ENCODE data around the gene XIRP1.
"Not testable (repeated sequence)": the region's sequence is repeated elsewhere in the genome, so short reads cannot be mapped to it uniquely, and the experiment has no call there.

Gene XIRP1

GRCh38 chr3:39186692-39187151, 5.7 kb downstream of the XIRP1 start:
- DNase-seq (ENCODE audit: low read depth, low spot score), result no peak

GRCh38 chr3:39185959-39186691, 6.3 kb downstream of the XIRP1 start:
- DNase-seq (ENCODE audit: low read depth, low spot score), result no peak

DNA sequence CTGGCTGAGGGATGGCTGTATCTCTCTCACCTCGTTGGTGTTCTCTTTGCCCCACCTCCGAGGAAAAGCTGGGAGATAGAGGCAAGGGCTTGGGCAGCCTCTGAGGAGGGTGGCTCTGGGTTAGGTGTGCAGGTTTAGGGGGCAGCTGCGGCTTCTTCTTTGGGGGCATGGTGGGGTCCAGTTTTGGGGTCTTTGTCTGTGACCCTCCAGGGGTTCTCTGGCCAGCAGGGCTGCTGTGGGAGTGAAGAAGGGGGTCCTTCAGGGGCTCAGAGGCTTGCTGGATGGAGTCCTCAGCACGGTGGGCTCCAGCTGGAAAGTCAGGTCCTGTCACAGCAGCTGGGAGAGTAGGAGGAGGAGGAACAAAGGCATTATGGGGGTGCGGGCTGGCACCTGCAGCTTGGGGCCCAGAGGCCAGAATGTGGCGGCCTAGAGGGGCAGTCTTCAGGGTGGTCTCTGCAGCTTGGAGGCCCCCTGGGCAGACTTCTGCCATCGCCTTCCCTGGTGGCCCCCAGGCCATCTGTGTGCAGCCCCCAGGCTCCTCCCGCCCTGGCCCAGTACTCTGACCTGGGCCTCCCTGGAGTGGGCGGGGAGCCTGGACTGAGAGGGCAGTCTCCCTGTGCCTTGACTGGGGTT, 7.0 kb downstream of the XIRP1 start:
- no peak for DNase-seq (ENCODE audit: low read depth, low spot score)

DNA sequence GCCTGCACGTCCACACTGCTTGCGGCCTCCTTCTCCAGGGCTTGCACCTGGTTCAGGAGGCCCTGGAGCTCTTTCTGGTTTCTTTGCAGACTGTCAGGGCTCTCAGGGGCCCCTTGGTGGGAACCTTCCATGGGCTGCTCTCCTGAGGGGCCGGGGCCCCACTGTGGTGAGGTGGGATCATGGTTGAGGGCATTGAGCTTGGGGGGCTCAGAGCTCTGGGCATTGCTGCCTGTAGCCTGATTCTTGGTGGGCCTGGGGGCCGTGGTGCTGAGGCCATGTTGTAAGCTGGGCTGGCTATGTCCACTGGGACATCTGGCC, 7.5 kb downstream of the XIRP1 start:
- DNase-seq (ENCODE audit: low read depth, low spot score), result no peak

DNA sequence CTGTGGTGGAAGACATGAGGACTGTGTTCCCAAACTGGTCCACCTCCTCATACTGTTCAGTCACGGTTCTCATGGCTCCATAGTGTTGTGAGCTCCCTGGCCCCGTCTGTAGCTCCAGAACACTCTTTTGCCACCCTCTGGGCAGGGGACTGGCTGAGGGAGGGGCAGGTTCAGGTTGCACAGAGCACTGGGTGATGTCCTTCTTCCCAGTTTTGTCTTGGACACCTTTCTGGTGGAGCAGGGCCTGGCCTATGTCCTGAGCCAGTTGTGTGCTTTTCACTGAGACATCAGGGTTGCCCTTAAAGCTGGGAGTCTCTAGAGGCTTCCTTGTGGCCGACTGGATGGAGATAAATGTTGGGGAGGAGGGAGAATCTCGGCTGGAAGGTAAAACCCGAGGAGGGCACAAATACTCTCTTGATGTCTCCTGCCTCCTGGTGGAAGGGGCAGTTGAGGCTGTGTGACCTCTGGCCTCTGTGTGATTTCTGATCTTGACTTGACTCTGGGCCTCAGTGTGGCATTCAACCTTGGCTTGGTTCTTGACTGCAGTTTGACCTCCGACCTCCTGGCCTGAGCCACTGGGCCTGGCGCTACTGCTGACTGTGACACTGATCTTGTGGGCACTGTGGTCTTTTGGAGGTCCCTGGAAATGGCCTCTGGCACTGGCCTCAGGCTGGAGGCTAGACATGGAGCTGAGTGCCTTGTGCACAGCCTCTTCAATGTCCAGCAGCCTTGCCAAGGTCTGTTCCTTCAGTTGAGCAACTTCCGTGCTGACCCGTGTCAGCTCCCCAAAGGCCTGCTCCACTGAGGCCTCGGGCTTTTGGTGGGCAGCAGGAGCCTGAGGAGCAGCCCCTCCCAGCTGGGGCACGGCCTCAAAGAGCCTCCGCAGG, 8.1 kb downstream of the XIRP1 start:
- no peak for DNase-seq (ENCODE audit: low read depth, low spot score)

DNA sequence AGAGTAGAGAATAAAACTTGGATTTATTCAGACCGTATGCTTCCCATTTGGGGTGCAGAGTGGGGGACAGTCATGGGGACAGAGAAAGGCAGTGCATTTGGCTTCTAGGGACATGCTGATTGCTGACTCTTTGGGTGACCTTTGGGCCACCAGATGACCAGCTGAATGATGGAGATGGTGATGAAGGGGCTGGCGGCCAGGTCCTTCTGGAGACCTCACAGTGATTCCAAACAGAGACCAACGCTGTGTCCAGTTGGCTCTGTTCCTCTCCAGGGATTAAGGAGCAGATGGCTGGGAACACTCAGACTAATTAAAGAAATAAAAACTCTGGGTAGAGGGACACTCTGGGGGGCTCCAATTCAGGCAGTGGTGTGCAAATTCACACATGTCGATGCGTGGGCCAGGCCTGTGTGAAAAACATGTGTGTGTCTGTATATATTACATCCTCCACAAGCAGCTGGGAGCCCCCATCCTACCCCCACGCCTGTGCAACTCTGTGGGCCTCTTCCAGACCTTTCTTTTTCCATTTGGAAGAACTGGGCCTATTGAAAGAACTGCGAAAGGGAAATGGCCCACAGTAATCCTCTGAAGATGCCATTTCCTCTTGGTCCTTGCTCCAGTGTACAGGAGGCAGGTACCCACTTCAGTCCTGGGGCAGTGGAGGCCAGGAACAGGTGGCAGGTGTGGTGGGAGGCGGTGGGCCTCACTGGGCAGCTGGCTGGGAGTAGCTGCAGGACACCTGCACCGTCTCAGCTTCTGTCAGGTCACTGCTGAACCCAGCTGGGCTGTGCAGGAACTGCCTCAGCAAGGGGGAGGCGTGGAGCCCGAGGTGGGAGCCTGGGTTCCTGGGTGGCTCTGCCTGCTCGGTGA, 8.9 kb downstream of the XIRP1 start:
- no peak for DNase-seq (ENCODE audit: low read depth, low spot score)

DNA sequence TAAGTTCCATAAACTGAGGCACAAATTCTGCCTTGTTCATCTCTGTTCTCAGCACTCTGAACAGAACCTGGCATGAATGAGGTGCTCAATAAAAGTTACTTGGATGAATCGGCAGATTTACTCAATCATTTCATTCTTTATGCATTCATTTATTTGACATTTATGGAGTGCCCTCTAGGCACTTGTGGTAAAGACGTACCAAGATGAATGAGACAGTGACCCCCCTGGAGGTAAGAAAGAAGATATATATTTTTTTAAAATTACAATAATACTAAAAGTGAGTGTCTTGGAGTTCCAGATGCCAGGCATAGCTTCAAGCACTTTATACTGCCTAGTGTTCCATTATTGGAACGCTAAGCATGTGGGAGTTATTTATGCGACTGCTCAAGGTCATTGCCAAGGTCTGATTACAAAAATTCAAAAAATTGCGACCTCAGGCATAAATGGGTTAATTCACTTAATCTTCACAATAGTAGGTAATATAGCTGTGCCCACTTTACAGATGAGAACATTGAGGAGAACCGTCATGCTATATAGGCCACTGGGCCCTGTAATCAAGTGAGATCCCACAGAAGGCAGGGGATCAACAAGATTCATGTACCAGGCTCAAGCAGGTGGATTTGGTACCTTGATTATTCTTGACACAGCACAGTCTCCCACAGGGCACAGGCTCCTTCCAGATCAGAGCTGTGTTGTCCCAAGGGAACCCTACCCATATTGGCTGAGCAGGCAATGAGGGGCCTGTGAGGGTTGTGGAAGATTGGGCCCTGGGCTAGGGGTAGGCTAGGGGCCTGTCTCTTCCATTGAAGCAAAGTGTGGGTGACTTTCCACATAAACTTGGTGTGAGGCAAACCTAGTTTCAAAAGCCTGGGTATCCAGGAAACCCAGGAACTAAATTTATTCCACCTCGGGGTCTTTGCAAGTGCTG, 10.7 kb downstream of the XIRP1 start:
- DNase-seq (ENCODE audit: low read depth, low spot score), result no peak

GRCh38 chr3:39180546-39181346, 11.6 kb downstream of the XIRP1 start:
- no peak for DNase-seq (ENCODE audit: low read depth, low spot score)

- DNase-seq (ENCODE audit: low read depth, low spot score), result no peak
These were observed 12.2 kb downstream of the XIRP1 start for GRCh38 chr3:39180183-39180545.

- no peak for DNase-seq (ENCODE audit: low read depth, low spot score)
These were observed 13.8 kb downstream of the XIRP1 start for GRCh38 chr3:39178553-39178952.

DNA sequence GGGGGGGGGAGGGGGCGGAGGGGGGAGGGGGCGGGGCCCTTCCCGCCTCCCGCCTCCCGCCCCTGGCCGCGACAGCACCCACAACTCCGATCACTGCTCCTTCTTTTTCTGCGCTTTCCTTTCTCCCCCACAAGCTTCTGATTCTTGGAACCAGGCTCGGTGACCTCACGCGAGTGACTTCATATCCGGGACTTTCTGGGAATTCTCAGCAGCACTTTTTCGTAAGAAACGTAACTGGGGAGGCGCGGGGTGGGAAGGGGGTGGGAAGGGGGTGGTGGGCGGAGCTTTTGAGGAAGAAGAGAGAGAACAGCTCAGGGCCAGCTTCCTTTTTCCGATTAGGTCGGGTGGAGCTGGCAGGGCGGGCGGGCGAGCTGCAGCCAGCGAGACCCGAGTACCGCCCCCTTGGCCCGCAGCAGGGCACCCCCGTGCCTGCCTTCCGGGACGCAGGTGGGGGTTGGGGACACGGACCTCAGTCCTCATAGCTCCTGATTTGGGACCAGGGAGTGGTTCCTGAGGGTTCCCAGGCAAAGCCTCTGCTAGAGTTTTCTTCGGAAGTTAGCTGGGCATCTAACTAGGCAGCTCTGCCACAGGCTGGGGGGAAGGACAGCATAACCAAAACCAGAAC, 14.6 kb downstream of the XIRP1 start:
- peak; percentile 82 for DNase-seq (ENCODE audit: low read depth, low spot score)

DNA sequence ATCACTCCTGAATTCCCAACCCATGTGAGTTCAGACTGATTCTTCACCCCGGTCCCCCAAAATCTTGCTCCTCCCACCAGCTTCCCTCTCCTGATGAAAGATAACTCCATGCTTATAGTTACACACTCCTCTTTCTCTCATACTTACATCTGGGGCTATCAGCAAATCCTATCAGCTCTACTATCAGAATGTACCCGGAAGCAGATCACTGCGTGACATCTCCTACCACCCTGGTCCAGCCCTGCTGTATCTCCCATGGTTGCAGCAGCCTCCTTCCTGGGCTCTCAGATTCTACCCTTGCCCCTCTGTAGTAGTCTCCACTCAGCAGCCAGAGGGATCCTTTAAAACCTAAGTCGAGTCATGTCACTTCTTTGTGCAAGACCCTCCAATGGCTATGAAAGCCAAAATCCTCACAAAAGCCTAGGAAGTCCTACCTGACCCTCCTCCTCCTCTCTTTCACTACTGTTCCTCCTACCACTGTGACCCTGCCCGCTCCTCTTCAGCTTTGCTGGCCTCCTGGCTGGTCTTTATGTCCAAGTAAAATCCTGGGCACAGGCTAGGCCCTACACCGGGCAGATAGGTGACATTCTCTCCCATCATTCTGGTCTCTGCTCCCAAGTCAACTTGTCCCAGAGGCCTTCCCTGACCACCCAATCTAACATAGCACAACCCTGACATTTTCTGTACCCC, 16.2 kb downstream of the XIRP1 start:
- no peak for DNase-seq (ENCODE audit: low read depth, low spot score)

DNA sequence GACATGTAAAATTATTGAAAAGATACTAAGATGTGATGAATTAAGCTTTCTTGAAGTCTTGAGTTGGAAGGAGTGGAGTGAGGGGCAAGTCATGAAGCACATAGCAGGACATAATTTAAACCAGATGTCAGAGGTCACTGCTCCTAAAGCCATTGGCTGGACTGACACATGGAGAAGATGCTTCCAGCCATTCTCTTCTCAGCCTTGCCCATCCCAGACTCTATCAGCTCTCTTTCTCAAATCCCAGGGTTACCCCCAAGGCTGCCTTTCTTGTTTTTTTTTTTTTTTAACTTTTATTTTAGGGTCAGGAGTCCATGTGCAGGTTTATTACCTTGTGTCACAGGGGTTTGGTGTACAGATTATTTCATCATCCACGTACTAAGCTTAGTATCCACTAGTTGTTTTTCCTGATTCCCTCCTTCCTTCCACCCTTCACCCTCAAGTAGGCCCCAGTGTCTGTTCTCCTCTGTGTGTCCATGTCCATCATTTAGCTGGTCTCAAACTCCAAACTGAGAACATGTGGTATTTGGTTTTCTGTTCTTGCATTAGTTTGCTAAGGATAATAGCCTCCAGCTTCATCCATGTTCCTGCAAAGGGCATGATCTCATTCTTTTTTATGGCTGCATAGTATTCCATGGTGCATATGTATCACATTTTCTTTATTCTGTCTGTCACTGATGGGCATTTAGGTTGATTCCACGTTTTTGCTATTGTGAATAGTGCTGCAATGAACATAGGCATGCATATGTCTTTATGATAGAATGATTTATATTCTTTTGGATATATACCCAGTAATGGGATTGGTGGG, 18.9 kb downstream of the XIRP1 start:
- no peak for DNase-seq (ENCODE audit: low read depth, low spot score)

DNA sequence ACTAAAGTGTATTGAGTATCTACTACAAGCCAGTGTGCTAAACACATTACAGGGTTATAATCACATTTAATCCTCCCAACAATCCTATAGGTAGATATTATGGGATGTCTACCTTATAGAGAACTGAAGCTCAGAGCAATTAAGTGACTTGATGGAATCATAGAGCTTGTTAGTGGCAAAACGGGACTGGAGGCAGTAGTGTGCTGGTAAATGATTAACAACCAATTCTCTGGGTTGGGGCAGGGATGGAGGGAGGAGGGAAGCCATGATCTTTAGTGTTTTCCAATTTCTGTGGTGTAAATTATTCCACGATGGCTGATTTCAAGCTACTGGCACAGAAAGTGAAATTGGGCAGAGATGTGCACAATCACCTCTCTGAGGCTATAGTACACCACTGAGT, 20.5 kb downstream of the XIRP1 start:
- no peak for DNase-seq (ENCODE audit: low read depth, low spot score)

DNA sequence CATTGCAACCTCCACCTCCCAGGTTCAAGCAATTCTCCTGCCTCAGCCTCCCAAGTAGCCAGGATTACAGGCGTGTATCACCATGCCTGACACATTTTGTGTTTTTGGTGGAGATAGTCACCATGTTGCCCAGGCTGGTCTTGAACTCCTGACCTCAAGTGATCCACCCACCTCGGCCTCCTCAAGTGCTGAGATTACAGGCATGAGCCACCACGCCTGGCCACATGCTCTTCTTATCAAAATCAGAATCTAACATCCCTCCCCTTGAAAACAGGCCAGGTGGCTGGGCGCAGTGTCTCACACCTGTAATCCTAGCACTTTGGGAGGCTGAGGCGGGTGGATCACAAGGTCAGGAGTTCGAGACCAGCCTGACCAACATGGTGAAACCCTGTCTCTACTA, 21.5 kb downstream of the XIRP1 start:
- not testable (repeated sequence) for DNase-seq (ENCODE audit: low read depth, low spot score)

DNA sequence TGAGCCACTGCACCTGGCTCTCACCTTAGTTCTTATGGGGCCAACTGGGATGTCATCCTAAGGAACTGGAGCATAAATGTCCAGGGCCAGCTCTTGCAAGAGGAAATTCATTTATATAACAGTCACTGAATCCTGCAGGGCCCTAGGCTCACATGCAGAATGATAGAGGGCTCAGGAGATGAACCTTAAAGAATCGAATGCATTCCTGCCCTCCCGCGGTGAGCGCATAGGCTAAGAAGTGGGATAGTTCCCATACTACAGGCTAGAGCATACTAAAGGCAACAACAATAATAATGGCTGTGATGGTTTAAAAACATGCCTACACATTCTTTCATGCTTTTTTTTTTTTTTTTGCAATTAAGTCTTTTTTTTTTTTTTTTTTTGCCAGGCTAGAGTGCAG, 21.9 kb downstream of the XIRP1 start:
- DNase-seq (ENCODE audit: low read depth, low spot score), result no peak

GRCh38 chr3:39169712-39170111, 22.7 kb downstream of the XIRP1 start:
- no peak for DNase-seq (ENCODE audit: low read depth, low spot score)
